A549 (cell line): ENCODE data around the gene BAK1.

Experiments
- EP300 ChIP-seq, 2 experiments: fragments of >200 bp; sonication (Bioruptor Twin); formaldehyde crosslinking; IDR thresholded peaks; 2 replicates in 1 of 2; 3 replicates in 1 of 2; pipeline ENCODE4 v1.6.1; 2016 to 2017
- JUN ChIP-seq, 2 experiments: fragments of >200 bp; sonication (Bioruptor Twin); formaldehyde crosslinking; IDR thresholded peaks; 2 replicates in 1 of 2; 3 replicates in 1 of 2; pipeline ENCODE4 v1.6.1; 2016 to 2017
- MAZ ChIP-seq: fragments of 150-350 bp; IDR thresholded peaks from 2 replicates; pipeline ENCODE4 v1.6.1; 2014; ENCODE audit warnings: antibody characterized with exemption, low read depth, low read length, borderline replicate concordance
- POLR2A ChIP-seq: IDR thresholded peaks from 2 replicates; pipeline ENCODE4 v1.6.1; 2012; ENCODE audit warnings: mild to moderate bottlenecking, low read length
- TF ChIP-seq, protein P1 (sequence below): fragments of >200 bp; sonication (Bioruptor Twin); formaldehyde crosslinking; IDR thresholded peaks from 3 replicates; pipeline ENCODE4 v1.5.1; 2016

DNA sequence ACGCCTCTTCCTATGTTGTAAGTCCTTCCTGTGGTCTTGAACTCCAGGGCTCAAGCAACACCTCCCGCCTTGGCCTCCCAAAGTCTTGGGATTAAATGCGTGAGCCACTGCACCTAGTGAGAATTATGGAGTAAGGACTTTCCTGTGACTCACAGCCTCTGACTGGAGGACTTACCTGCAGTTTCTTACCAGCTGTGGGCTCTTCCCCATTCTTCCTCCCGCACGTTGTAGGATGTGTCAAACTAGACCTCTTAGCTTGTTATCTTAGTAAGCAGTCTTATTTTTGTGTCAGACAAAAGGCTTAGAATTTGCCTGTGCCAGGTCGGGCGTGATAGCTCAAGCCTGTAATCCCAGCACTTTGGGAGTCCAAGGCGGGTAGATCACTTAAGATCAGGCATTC, 30.9 kb downstream of the BAK1 start:
- TF ChIP-seq MAZ (no peak), JUN (IDR thresholded peaks at IDR 0.05) (no peak), POLR2A (no peak), EP300 (IDR thresholded peaks at IDR 0.05) (no peak)
- TF ChIP-seq, protein P1, sequence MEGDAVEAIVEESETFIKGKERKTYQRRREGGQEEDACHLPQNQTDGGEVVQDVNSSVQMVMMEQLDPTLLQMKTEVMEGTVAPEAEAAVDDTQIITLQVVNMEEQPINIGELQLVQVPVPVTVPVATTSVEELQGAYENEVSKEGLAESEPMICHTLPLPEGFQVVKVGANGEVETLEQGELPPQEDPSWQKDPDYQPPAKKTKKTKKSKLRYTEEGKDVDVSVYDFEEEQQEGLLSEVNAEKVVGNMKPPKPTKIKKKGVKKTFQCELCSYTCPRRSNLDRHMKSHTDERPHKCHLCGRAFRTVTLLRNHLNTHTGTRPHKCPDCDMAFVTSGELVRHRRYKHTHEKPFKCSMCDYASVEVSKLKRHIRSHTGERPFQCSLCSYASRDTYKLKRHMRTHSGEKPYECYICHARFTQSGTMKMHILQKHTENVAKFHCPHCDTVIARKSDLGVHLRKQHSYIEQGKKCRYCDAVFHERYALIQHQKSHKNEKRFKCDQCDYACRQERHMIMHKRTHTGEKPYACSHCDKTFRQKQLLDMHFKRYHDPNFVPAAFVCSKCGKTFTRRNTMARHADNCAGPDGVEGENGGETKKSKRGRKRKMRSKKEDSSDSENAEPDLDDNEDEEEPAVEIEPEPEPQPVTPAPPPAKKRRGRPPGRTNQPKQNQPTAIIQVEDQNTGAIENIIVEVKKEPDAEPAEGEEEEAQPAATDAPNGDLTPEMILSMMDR: no peak
